ENCODE data around the gene FRMD4A.

DNA sequence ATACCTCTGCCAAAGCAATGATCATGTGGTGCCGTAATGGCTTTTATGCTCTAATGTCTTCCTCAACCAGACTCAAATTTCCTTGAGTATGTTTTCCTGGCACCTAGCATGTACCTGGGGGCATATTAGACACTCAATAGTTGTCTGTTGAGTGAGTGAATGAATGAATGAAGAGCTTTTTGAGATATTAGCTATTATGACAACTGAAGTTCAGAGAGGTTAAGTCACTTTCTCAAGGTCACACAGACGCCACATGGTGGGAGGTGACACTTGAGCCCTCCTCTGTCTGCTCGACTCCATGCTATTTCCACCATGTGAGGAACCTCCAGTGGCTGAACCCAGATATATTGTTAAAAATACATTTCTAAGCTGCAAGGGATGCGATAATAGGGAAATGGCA, 611.9 kb downstream of the FRMD4A start:
- TF ChIP-seq, protein P1, sequence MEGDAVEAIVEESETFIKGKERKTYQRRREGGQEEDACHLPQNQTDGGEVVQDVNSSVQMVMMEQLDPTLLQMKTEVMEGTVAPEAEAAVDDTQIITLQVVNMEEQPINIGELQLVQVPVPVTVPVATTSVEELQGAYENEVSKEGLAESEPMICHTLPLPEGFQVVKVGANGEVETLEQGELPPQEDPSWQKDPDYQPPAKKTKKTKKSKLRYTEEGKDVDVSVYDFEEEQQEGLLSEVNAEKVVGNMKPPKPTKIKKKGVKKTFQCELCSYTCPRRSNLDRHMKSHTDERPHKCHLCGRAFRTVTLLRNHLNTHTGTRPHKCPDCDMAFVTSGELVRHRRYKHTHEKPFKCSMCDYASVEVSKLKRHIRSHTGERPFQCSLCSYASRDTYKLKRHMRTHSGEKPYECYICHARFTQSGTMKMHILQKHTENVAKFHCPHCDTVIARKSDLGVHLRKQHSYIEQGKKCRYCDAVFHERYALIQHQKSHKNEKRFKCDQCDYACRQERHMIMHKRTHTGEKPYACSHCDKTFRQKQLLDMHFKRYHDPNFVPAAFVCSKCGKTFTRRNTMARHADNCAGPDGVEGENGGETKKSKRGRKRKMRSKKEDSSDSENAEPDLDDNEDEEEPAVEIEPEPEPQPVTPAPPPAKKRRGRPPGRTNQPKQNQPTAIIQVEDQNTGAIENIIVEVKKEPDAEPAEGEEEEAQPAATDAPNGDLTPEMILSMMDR (IDR thresholded peaks at IDR 0.05; ENCODE audit: low read depth, low read length, poor library complexity, severe bottlenecking): no peak
- TF ChIP-seq EZH2phosphoT487 (IDR thresholded peaks at IDR 0.05; ENCODE audit: borderline replicate concordance, low read length): no peak
